Suprapubic skin (tissue), 3 donors: ENCODE data around the gene CORO2A.

ENCODE experiments used
- EP300 ChIP-seq: sonication (generic); formaldehyde crosslinking; IDR thresholded peaks from one replicate; pipeline ENCODE4 v1.6.1; 2017; ENCODE audit warnings: antibody characterized with exemption
- TF ChIP-seq, protein P1 (sequence below), 2 donors: fragments of 200-600 bp in 1 of 2; fragments of 450-650 bp in 1 of 2; sonication (generic) in 1 of 2; IDR thresholded peaks; one replicate each; pipeline ENCODE4 v1.5.1; 2016 to 2019; ENCODE audit warnings: antibody characterized with exemption in 2 of 2, mild to moderate bottlenecking in 1 of 2, moderate library complexity in 1 of 2

DNA sequence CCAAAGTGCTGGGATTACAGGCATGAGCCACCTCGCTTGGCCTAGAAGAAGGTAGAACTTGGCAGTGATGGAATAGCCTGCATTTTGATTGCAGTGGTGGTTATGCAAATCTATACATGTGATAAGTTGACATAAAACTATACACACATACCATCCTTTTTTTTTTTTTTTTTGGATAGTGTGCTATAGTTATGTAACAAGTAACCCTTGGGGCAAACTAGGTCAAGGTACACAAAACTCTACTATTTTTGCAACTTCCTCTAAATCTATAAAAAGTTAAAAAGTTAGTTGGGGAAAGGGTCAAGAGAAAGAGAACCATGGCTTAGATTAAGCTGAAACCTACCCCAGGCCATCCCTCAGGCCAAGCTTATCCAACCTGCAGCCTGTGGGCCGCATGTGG lies 84.5 kb downstream of the CORO2A start:
- TF ChIP-seq EP300, result no peak
- TF ChIP-seq, protein P1, sequence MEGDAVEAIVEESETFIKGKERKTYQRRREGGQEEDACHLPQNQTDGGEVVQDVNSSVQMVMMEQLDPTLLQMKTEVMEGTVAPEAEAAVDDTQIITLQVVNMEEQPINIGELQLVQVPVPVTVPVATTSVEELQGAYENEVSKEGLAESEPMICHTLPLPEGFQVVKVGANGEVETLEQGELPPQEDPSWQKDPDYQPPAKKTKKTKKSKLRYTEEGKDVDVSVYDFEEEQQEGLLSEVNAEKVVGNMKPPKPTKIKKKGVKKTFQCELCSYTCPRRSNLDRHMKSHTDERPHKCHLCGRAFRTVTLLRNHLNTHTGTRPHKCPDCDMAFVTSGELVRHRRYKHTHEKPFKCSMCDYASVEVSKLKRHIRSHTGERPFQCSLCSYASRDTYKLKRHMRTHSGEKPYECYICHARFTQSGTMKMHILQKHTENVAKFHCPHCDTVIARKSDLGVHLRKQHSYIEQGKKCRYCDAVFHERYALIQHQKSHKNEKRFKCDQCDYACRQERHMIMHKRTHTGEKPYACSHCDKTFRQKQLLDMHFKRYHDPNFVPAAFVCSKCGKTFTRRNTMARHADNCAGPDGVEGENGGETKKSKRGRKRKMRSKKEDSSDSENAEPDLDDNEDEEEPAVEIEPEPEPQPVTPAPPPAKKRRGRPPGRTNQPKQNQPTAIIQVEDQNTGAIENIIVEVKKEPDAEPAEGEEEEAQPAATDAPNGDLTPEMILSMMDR (IDR thresholded peaks at IDR 0.05), result no peak
